RPMI7951 (cell line): ENCODE measurements around the gene PRR5. TPM values are rescaled to one million over a fixed set of nuclear protein-coding genes. Genes with fewer than 3 reads are reported as not detected.

ENCODE experiments used
- DNase-seq: peaks from one replicate; pipeline ENCODE4 v3.0.0-alpha.2; 2012; ENCODE audit warnings: low read depth
- total RNA-seq: library from RNA; depleted of rRNA; stranded (reverse); fragments of >200 nt; shearing (Covaris generic); gene quantifications from 2 replicates; pipeline ENCODE4 v1.2.3, GENCODE V29; 2014

Gene PRR5
- total RNA-seq, 1 experiment from 2014 or later, result 0.96 TPM

- no peak for DNase-seq
Measured at GRCh38 chr22:44755417-44755816, 53.4 kb downstream of the PRR5 start.

- no peak for DNase-seq
Measured at GRCh38 chr22:44755956-44756361, 54.0 kb downstream of the PRR5 start.

DNA sequence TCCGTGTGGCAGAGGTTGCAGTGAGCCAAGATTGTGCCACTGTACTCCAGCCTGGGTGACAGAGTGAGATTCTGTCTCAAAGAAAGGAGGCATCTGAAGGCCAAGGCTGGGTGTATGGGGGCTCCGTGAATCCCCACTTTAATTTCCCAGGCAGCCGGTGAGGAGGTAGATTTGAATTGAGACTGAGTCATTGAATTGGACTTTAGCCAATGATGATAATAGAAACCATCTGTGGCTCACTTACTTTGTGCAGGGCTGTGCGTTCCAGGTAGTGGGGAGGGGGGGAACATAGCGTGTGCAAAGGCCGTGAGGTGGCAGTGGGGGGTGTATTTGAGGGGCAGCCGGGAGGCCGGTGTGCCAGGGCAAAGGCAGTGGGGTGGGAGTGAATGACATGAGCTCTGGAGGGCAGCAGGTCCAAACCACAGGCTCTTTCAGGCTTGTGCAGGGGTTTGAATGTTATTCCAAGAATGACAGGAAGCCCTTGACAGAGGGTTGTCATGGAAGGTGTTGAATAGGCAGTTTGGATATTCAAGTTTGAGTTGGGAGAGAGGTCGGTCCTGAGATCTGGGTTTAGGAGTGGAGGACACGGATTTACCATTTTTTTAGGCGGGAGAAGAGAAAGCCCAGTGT, 56.5 kb downstream of the PRR5 start:
- peak; percentile 62 for DNase-seq

DNA sequence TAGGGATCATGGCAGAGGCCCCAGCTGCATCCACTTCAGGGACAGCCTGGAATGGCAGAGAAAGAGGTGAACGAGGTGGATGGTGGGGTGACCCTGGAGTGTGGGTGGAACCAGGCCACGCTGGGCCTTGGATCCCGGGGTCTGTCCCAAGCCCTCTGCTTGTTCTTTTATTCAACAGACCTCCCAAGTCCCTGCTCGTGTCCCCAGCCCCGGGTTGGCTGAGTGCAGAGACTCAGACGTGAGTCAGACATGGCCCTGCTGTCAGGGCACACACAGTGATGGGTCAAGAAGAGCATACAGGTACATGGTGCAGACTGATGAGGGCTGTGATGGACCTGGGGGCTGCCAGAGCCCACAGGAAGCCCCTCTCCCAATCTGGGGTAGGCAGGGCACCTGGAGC, 57.0 kb downstream of the PRR5 start:
- no peak for DNase-seq

DNA sequence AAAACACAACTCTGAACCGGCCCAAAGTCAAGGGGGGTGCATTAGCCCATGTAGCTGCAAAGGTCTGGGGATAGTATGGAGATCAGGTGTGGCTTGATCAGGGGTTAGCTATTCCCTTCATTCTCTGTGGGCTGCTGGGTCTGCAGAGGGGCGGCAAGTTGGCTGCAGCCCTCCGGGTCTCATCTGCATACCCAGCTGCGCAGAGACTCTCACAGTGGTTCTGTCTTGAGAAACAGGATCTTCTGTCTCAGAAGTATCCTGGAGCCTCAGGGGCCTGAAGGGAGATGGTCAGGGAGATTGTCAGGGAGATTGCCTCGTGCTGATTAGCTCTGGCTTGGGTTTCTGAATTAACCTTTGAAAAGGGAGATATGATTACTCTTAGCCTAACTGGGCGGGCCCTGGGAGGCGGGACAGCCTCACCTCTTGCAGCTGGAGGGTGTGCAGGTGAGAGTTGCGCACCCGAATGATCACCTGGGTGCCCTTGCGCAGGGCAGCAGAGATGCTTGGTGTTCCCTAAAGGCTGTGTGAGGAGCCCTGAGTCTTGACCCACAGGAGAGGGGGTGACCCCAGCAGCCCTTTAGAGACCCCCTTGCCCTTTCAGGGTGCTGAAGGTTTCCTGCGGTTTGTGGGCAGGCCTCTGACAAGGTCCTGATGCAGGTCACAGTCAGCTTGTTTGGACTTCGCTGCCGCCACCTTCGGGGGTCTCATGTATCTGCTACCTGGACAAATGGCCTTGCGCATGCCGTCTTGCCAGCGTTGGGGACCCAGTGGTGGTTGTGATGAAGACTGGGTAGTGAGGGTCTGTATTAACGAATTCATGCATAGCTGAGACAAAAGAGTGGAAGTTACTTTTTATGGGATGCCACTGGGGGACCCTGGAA, 57.7 kb downstream of the PRR5 start:
- DNase-seq, result no peak

- no peak for DNase-seq
Measured at GRCh38 chr22:44760476-44760875, 58.5 kb downstream of the PRR5 start.

- no peak for DNase-seq
Measured at GRCh38 chr22:44761025-44761424, 59.0 kb downstream of the PRR5 start.

- DNase-seq, result no peak
Measured at GRCh38 chr22:44764373-44764772, 62.4 kb downstream of the PRR5 start.

- no peak for DNase-seq
Measured at GRCh38 chr22:44764974-44765373, 63.0 kb downstream of the PRR5 start.

DNA sequence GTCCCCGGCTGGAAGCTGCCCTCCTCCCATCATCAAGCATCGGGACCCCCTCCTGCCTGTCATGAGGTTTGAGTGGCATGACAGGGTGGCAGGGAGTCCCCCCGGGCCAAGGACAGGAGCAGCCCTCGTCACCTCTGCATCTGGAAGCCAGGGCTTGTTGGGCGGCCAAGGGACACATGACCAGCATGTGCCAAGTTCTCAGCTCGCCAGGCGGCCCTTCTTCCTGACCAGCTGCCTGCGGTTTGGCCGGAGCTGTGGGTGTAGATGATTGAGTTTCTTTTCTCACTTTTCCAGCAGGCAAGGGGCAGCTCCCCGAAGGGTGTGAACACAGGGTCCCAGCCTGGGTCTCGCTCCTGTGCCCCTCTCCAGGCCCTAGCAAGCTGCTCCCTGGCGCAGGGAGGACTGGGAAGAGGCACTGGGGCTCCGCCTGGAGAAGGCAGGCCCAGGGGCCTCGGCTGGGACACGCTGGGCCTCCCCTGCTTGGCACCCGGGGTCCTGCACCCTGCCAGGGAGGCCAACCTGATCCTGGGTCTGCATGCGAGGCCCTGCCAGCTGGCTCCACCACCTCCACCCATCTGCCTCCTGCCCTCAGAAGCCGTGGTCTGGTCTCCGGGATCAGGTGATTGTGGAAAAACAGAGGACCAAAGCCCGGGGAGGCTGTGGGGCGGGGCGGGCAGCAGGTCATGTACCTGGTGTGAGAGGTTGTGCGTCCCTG, 63.7 kb downstream of the PRR5 start:
- peak; percentile 11 for DNase-seq

DNA sequence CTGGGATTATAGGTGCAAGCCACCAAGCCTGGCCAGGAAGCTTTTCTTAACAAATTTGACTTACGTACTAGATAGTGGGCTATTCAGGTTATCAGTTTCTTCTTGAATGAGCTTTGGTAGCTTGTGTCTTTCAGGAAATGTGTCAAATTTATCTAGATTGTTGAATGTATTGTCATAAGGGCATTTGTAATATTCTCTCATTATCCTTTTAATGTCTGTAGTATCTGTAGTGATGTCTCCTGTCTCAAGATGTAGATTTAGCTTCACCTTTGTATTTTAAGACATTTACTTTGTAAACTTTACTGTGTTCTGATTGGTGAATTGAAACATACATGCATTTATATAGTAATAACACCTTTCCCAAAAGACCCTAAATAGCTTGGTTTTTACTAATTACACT, 71.1 kb downstream of the PRR5 start:
- no peak for DNase-seq

DNA sequence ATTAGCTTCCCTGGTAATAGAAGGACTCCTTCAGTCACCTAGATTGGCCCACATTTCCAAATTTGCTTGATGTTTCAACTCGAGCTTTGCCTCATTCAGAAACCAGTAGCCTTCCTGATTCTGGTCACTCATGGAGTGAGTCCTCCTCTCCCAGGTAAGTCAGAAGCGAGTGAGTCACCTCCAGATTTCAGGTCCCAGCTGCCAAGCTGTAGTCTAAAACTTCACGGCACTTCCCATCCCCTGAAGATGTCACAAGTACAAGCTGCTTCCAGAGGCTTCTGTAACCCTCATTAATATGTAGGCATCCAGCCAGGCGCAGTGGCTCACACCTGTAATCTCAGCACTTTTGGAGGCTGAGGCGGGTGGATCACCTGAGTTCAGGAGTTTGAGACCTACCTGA, 73.9 kb downstream of the PRR5 start:
- no peak for DNase-seq

- DNase-seq, result no peak
Measured at GRCh38 chr22:44776605-44777363, 74.8 kb downstream of the PRR5 start.

DNA sequence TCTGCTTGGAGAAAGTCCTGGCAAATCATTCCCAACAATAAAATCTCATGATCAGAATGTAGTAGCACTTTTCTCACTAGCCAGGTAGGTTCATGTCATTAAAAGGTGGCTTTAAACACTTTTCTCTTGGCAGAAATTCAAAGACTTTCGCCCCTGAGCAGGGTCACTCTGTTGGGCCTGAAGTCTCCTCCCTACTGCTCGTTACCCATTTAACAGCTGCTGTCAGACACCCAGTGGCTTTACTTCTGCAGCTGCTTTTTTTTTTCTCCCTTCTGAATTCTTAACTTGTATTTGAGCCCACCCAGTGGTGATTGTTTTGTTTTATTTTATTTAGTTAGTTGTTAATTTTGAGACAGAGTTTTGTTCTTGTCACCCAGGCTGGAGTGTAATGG, 75.4 kb downstream of the PRR5 start:
- DNase-seq, result no peak

DNA sequence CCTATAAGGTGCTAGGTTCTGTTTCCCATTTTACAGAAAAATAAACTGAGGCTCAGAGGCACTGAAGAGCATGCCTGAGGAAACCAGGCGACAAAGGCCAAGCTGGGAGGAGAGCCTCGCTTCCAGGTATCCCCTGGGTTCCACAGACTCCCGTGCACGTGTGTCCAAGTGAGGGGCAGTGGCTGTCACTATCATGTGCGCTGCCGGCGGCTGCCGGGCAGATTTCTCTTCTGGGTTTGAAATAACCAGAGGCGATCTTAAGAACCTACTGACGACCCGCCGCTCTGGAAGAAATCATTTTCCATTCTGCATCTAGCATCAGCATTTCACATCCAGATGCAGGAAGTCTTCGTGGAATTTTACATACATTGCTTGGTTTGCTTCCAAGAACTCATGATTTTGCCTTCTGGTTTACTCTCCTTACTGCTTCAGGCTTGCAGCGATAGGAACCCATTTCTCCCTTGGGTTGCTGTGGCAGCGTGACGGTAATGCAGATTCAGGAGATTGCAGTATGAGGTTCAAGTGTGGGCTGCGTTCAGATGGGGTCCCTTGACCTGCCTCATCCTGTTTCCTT, 79.0 kb downstream of the PRR5 start:
- no peak for DNase-seq

DNA sequence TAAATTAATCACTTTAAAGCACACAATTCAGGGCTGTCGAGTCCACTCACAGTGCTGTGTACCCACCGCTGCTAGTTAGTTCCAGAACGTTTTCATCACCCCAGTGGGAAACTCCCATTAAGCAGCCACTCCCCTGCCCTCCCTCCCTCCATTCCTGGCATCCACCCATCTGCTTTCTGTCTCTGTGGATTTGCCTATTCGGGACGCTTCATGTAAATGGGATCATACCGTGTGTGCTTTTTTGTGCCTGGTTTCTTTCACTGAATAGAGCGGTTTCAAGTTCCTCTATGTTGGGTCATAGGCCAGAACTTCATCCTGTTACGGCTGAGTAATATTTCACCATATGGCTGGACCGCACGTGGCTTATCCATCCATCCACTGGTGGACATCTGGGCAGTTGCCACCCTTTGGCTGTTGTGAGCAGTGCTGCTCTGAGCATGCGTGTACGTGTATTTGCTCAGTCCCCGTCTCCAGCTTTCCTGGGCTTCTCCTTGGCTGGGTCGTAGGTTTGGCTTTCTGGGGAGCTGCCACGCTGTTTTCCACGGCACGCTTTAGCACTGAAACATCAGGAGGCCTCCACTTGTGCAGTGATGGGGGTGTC, 80.5 kb downstream of the PRR5 start:
- no peak for DNase-seq

DNA sequence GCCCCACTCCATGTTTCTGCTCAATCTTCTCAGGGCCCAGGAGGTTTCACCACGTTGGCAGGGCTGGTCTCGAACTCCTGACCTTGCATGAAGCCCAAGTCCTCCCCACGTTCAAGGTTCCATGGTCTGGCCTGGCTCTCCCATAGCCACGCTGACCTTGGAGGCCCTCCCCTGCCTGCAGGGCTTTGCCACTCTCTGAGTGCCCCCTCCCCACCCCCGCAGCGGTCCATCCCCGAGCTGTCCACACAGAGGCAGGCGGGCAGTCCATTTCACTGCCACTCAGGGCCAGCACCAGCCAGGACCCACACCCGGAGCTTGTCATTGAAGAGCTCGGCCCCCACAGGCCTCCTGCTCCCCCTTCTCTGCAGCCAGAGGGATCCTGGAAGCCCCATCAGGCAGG, 81.1 kb downstream of the PRR5 start:
- no peak for DNase-seq

GRCh38 chr22:44783581-44783980, 81.6 kb downstream of the PRR5 start:
- no peak for DNase-seq

GRCh38 chr22:44786136-44786535, 84.1 kb downstream of the PRR5 start:
- no peak for DNase-seq

DNA sequence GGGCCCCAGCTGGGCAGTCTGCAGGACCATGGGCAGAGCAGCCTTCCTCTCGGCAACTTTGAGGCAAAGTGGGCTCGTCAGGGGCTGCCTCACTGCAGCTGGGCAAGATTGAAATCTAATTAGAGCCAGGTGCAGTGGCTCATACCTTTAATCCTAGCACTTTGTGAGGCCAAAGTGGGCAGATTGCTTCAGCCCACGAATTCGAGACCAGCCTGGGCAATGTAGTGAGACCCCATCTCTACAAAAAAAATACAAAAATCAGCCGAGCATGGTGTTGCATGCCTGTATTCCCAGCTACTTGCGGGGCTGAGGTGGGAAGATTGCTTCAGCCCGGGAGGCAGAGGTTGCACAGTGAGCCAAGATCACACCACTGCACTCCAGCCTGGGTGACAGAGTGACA, 84.6 kb downstream of the PRR5 start:
- DNase-seq, result no peak
